ENCODE data around the gene ABCC1.

DNA sequence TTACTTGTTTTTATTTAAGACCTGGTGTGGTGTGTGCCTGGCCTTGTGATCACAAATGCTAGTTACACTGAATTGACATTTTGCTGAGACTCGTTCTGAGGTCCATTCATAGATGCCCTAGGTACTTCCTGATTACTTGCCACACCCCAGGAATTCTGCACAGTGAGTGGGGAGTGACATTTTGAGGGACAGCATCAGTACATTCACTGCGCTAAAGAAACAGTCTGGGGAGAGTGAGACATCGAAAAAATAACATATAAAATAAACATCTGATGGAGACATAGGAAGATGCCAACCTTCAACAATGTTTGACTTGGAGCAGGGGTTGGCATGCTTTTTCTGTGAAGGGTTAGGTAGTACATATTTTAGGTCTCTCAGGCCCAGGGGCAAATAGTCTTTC is 30.4 kb downstream of the ABCC1 start:
- TF ChIP-seq CTCF (IDR thresholded peaks at IDR 0.05; ENCODE audit: low read length) (no peak), EZH2 (IDR thresholded peaks at IDR 0.05; ENCODE audit: borderline replicate concordance, low read length) (no peak)
